ENCODE data around the gene ADCY5.

Gene ADCY5

DNA sequence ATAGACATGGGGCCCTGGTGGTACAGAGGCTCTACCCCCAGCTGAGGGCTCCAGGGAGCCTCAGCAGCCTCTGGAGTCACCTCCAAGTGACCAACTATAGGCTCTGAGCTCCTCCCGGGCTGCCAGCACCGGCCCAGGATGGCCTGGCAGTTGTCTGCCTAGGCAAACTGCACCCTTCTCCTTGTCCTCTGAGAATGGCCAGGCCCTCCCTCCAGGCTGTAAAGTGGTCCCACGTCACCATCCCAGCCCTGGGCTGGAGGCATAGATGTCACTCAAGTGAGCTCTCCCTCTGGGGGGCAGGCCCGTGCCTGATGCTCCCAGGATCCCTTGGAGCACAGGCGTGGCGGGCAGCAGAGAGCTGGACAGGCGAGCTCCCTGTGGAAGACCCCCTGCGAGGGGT lies 127.1 kb downstream of the ADCY5 start:
- no peak for DNase-seq

GRCh38 chr3:123320221-123320620 lies 128.7 kb downstream of the ADCY5 start:
- DNase-seq: no peak

DNA sequence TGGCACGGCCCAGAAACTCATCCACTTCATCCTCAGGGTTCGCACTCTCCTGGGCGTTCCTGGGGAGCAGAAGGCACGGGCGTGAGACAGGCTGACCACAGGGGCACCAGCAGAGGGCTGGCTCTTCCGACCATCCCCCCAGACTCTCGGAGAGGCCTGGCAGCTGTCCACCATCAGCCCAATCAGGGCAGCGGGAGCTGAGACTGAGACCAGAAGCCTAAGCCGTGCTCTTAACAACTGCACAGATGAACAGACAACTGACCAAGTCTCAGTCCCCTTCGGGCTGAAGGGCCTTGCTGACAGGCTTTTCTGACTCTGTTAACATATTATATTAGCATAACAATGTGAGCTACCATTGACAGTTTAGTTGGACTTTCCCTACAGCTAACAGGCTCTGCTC lies 129.1 kb downstream of the ADCY5 start:
- DNase-seq: no peak

GRCh38 chr3:123318374-123318773 lies 130.5 kb downstream of the ADCY5 start:
- DNase-seq: no peak

DNA sequence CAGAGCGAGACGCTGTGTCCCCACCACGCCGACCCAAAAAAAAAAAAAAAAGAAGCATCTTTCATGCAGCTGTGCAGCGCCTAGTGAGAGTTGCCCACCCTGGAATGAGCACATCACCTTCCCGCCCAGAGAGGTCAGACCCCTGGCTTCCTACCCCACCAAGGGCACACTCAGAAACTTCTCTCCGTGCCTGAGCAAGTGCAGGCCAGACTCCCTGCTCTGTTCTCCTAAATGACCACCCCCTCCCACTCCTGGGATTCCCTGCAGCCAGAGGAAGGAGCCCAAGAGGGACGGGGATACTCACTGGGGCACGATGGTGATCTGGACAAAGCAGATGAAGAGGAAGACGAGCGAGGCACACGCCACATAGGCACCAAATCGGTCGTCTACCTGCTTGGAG lies 131.2 kb downstream of the ADCY5 start:
- DNase-seq: no peak

DNA sequence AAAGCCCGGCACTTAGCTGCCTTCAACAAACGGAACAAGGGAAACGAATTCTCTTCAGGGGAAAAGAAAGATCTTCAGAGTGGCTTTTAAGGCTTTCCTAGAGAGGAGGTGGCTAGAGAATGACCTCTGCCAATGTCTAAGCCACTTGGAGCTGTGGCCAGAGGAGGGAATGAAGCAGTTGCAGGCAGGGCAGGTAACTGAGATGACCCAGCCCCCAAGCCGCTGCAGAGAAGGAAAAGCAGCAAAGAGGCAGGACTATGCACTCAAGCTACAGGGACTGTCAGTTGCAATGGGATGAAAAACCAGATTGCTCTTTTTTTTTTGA lies 133.7 kb downstream of the ADCY5 start:
- no peak for DNase-seq

DNA sequence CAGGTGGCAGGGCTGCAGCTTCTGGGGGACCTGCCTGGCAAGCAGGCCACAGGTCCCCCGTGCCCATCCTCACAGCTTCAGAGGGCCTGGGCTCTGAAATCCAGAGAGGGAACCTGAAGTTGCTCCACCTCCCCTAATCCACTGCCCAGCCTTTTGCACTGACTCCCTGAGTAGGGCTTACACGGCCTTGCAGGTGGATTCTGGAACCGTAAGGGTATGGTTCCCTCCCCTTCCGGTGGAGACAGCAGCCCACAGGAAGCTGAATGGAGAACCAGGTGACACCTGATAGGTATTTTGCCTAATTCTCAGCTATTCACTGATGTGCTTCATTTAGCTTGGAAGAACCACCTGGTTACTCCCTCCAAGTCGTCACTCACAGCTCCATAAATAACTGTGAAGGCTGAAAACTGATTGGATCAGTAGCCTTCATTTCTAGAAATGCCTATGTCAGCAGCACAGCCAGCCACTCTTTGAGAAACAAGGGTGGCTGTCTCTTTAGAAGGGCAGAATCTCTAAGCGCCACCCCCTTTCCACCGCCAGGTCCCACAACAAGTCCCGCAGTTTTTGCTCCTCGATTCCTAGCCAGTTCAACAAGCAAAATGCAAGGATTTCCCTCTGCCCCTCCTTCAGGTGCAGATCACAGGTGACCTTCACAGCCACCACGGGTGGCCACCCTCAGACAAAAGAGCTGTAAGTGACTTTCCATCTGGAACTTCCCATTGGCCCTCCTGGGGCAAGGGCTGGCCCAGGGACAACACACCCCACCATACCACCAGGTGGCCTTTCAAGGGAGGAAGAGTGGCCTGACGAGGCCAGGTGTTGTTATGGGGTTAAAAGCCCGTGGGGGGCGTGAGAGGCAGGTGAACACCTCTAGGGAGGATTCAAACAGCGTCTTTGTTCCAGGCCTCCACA lies 134.3 kb downstream of the ADCY5 start:
- DNase-seq: no peak

GRCh38 chr3:123313889-123314288 lies 135.0 kb downstream of the ADCY5 start:
- DNase-seq: no peak

GRCh38 chr3:123312331-123313265 lies 136.3 kb downstream of the ADCY5 start:
- DNase-seq: no peak

DNA sequence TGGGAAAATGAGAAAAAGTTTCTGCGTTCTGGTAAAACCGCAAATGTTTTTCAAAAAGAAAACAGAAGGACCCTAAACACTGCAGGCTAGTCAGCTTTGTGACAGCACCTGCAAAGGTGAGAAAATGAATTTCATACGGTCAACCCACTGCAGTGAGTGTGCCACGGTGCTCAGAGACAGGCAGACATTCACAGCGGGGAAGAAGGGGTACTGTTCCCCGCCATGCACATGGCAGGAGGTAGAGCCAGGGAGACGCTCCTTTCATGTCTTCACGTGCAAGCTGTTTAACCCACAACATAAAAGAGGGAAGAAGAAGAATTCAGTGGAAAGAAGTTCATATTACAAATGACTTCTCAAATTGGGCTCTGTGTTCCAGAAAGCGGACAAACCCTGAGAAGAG lies 137.7 kb downstream of the ADCY5 start:
- DNase-seq: no peak

DNA sequence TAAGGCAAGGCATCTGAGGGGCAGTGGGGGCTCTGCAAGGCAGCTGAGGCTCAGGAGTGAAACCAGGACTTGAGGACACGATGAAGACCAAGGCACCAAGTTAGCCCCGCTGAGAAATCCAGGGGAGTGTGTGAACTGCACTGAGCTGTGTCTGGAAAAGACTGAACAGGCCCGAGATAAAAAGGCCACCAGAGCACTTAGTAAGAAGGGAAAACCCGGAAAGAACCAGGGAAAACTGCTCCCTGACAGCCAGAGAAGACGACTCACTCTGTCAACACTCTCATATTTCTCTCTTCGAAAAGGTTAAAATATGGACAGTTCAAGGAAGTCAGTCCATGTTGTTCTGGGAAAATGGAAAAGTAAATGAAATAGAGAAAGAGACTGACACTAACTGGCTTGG lies 138.1 kb downstream of the ADCY5 start:
- no peak for DNase-seq

DNA sequence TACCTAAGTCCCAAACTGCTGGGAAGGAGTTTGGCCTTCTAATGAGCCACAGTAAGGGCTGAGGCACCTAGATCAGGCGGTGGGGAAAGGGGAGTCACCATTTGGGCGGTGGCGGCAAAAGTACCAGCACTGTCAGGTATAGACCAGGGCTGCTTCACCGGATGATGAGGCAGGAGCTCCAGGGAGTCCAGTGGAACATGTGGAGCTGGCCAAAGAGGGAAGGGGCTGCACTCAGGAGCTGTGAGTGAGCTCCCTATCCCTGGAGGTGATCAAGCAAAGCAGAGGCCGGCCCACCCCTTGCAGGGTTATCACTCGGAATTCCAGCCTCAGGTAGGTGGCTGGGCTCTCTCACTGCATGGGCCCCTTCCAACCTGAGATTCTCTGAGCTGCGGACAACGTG lies 138.7 kb downstream of the ADCY5 start:
- no peak for DNase-seq

GRCh38 chr3:123307064-123307463 lies 141.8 kb downstream of the ADCY5 start:
- DNase-seq: no peak

DNA sequence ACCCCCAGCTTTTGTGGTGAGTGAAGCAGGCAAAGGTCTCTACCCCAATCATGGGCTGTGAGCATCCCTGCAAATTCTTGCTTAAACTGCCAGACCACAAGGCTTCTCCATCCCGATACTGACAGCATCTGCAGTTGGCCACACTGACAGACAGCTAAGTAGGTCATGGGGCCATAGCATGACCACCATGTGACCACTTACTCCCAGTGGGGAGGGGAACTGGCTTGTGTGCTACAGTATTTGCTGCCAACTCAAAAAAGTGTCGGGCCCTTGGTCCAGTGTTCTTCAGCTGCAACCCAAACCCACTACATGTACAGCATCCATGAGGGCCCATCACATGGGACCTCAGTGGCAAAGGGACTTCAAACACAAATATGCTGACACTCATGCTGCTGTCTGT lies 143.7 kb downstream of the ADCY5 start:
- DNase-seq: no peak

DNA sequence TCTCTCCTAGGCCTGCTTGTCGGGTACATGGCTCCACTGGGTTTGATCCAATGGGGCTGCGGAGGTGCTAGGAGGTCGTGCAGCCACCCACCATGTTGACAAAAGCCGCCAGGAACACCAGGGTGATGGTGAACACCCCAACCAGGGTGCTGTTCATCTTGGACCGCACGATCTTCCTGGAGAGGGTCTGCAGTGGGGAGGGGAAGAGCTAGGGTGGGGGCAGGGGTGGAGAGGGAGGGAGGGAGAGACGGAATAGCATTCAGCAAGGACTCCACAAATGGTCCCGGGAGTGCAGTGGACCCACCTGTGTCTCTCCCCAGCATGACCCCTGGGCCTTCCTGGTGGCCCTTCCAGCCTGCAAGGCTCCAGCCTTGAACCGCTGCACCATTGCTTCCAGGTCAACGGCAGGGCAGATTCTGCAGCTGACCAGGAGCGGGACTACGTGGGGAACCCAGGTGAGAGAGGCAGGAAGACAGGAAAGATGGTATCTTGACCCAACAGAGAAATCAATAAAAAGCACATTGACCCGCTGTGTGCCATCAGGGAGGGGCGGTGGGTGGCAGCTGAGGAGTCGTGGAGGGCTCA lies 144.8 kb downstream of the ADCY5 start:
- no peak for DNase-seq

GRCh38 chr3:123302961-123303360 lies 145.9 kb downstream of the ADCY5 start:
- DNase-seq: no peak

DNA sequence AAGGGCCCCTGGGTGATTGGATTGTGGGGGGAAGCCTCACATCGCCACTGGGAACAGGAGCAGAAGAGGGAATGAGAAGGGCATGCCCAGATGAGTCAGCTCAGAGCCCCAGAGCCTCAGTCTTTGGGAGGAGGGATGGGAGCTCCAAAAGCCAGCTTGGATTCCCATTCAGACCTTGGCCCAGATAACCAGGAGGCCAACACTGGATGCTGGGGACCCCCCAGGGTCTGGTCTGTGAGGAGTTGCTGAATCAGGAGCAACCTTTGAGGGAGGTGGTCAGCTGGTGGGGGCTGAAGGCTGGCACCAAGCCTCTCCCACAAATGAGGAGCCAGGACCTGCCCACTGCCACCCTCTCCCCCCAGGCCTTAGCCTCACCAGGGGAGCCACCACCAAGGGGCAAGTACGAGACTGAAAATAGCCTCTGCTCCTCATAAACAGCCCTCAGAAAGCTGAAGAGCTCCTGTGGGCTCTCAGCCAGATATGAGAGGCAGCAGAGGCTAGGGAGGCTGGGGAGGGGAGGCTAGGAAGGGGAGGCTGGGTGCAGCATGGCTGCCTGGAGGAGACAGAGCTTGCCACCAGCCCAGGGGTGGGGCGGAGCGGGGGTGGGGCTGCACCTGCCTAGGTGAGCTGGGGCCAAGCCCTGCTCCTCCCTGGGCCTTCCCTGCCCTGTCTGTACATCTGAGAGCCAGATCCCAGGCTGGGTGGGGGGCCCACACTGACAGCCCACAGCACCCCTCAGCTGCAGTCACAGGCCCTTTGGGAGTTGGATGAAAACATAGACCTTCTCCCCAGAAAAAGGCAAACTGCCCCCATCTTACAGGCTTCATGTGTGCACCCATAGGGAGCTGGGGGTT lies 147.3 kb downstream of the ADCY5 start:
- no peak for DNase-seq

DNA sequence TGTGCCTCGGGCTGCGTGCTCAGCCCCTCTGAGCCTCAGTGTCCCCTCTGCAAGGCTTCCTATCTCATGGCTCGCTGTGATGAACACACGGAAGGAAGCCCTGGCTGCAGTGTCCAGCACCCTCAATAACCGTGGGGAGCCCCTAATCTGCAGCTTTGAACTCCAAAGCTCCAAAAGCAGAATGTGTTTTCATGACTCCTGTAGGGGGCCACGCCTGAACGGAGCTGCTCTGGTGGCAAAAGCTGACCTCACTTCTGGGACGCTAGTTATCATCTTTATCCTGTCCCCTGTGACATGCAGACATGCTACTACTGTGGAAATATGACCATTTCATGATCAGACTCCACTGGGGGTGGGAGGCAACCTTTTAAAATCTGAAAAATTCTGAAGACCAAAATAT lies 148.3 kb downstream of the ADCY5 start:
- DNase-seq: no peak

DNA sequence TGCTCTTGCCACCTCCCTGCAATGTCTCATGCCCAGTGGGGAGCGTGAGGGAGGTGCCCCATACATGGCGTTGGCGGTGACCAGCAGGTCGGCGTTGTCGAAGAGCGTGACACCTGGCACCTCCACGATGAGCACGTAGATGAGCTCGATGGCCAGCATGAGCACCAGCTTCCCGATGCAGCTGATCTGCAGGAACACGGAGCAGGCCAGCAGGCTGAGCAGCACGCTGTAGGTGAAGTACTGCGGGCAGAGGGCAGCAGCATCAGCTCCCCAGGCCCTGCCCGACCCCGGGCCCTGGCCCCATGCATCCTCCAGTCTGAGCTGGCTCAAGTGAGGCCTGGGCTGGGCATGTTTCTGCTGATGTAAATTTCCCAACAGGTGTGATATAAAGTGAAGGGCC lies 148.8 kb downstream of the ADCY5 start:
- no peak for DNase-seq

DNA sequence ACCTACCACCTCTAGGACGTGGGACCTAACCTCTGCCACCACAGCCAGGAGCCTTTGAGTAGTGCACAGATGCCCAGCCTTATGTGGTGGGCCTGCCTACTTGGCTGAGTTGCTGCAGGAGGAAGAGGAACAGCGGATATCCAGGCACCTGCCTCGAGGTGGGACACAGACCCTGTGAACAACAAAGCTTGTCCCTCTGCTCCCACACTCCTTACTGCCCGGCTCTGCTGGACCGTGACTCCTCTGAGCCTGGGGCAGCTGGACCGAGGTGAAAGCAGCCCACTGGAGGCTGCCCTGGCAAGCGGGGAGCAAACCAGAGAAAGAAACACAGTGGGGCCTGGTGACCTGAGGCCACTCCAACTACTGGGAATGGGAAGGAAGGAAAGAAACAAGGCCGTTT lies 149.3 kb downstream of the ADCY5 start:
- no peak for DNase-seq

DNA sequence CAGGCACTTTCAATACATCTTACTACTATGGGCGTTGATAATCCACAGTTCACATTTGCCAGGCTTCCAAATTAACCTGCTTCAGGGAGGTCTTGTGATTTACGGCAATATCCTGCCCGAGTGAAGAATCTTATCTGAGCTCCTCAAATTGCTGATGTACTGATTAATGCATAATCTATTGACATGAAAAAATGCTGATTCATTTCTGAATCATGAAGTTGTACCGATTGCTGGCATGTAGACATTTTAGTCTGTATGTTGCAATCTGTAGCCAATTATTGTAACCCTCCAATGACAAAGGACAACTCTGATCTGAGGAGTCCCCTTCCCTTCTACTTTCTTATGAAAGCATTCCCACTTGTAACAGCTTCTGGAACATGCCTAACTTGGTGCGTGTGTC lies 150.0 kb downstream of the ADCY5 start:
- no peak for DNase-seq

DNA sequence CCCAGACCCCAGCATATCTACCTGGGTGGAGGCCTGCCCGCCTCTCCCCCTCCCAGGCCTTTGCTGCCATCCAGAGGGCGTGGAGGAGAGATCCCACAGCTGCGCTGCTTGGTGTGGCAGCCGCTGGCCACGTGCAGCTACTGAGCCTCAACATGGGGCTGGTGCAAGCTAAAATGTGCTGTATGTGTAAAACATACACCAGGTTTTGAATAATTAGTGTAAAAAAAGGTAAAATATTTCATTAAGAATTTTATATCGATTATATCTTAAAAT lies 151.3 kb downstream of the ADCY5 start:
- DNase-seq: no peak

Measured in GOT3 (cell line).